ENCODE data around the gene ATF6. TPM values are rescaled to one million over a fixed set of nuclear protein-coding genes. Genes with fewer than 3 reads are reported as not detected.
A peak's percentile ranks its signal among the peaks of the same experiment; 100 is the strongest.
"Not testable (repeated sequence)": the region's sequence is repeated elsewhere in the genome, so short reads cannot be mapped to it uniquely, and the experiment has no call there.

ATF6 gene
- total RNA-seq, 1 experiment from 2014 or later = 23.5 TPM

- DNase-seq (ENCODE audit: low read depth) = not testable (repeated sequence)
Observed at GRCh38 chr1:161832299-161832907, 66.3 kb downstream of the ATF6 start.

DNA sequence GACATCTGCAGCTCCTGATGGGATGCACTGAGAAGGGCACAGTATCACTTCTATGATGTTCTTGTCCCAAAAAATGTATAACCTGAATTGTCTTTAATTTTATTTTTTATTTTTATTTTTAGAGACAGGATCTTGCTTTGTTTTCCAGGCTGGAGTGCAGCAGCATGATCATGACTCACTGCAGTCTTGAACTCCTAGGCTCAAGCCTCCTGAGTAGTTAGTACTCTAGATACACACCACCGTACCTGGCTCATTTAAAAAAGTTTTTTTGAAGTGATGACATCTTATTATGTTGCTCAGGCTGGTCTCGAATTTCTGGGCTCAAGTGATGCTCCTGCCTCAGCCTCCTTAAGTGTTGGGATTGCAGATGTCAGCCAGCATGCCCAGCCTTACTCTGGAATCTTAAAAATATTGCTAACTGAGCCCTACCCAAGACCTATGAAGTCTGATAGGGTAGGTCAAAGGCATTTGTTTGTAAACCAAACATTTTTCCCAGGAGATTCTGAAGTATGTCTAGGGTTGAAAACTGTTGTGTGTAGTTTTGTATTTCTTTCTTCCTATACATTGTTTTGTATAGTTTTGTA is 68.9 kb downstream of the ATF6 start:
- DNase-seq (ENCODE audit: low read depth) = no peak

- no peak for DNase-seq (ENCODE audit: low read depth)
Observed at GRCh38 chr1:161836018-161836417, 69.9 kb downstream of the ATF6 start.

DNA sequence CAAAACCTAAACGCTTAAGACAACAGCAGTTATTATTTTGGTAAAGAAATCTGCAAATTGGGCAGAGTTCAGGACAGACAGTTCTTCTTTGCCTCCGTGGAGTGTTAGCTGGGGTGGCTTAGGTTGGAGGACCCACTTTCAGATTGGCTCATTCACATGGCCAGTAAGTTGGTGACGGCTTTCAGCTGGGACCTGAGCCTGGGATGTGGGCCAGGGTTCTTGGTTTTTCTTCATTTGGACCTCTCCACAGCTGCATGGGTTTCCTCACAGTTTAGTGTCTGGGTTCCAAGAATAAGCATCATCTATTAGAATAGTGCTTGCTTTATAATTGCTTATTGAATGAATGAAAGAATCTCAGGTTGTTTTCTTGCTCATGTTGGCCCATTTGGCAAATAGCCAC is 72.2 kb downstream of the ATF6 start:
- no peak for DNase-seq (ENCODE audit: low read depth)

DNA sequence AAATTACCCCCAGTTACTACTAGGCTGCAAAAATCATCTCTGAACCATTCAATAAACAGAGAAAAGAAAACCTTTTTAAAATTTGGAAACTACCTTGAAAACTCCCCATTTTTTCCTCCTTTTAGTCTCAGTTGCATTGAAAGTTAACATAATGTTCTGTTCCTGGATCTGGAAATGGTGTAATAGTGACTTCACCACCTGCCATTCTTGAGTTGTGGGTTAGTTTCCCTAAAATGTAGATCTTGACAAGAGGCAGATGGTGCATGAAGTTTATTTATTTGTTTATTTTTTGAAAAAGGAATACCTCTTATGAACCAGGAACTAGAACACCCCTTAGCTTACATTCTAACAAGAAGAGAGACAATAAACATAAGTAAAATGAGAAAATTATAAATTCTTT is 72.8 kb downstream of the ATF6 start:
- DNase-seq (ENCODE audit: low read depth) = no peak

DNA sequence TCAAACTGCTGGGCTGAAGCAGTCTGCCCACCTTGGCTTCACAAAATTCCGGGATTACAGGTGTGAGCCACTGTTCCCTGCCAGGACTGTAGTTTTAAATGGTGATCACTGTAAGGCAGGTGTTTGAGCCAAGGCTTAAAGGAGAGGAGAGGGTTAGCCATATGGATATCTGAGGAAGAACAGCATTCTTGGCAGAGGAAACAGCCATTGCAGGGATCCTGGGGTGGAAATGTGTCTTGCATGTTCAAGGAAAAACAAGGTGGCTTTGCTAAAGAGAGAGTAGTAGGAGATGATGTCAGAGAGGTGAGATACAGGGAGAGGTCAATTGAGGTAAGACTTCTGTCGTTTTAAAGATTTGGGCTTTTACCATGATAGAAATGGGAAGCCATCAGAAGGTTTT is 73.5 kb downstream of the ATF6 start:
- DNase-seq (ENCODE audit: low read depth) = no peak

DNA sequence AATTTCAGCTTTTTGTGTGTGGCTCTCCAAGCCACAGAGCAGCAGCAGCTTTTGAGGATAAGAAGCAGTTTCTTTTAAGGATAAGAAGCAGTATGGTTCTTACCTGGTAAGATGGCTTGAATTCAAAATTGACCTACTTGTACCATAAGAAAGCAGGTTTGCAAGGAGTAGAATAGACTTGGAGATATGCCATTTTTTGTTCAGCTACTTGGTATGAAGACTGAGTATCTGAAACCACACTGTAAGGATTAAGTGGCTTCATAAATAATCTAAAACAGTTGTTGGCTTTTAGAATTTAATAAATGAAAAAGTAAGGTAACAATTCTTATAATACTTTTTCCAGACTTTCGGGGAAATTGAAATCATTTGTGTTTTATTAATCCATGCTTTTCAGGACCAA is 74.2 kb downstream of the ATF6 start:
- DNase-seq (ENCODE audit: low read depth) = no peak

- DNase-seq (ENCODE audit: low read depth) = no peak
Observed at GRCh38 chr1:161843156-161843555, 77.0 kb downstream of the ATF6 start.

GRCh38 chr1:161844696-161845095 is 78.6 kb downstream of the ATF6 start:
- no peak for DNase-seq (ENCODE audit: low read depth)

GRCh38 chr1:161848676-161849075 is 82.6 kb downstream of the ATF6 start:
- no peak for DNase-seq (ENCODE audit: low read depth)

DNA sequence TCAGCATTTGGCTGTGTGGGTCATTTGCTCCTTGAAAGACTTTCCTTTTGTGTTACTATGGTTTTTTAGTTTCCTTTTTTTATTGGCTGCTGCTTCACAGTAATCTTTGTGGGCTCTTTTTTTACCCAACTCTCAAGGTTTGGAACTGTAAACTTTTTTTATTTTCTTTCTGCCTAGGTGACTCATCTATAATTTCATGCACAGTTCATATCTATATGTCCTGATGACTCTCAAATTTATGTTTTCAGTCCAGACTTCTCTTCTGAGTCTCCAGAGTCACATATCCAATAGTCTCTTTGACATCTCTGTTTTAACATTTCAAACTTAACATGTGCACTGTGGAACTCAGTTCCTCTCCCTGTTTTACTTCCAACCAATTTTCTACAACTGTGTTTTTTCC is 83.4 kb downstream of the ATF6 start:
- no peak for DNase-seq (ENCODE audit: low read depth)

DNA sequence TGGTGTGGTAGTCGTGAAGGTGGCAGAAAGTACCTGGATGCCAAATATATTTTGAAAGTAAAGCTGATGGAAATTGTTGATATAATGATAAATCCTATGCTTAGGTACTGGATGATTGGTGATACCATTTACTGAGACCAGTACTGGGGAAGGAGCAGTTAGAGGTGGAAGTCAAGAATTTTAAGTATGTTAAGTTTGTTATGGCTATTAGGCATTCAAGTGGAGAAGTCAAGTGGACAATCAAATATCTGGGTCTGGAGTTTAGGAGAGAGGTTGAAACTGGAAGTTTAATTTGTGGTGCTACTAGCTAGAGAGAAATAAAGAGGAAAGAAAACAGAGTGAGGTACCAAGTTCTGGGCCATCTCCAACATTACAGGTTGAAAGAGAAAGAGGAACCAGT is 89.1 kb downstream of the ATF6 start:
- DNase-seq (ENCODE audit: low read depth) = no peak

DNA sequence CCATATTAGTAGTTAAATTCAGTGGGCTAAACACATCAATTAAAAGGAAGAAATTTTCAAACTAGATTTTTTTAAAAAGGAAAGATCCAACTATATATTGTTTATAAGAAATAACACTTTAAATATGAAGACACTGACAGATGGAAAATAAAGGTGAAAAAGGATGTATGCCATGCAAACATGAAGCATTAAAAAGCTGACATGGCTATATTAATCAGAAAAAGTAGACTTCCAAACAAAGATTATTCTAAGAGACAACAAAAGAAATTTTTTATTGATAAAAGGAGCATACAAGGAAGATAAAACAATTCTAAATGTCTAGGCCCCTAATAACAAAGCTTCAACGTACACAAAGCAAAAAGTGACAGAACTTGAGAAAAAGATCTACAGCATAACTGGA is 92.2 kb downstream of the ATF6 start:
- DNase-seq (ENCODE audit: low read depth) = no peak

DNA sequence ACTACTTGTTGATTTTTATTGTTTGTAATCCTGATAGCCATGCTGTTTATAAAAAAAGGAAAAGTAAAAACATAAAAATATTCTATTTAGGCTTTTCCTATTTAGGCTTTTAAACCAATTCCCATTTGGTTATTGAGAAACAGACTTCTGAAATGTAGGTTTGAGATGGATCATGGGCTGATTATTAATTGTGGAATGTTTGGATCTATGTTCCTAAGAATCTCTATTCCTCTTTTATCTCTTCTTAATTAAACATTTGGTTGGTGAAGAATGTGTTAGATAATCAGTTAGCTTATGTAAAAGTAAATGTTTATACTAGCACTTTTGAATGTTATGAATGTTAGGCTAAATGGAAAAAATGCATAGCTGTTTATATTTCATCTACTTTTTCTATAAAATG is 97.4 kb downstream of the ATF6 start:
- DNase-seq (ENCODE audit: low read depth) = no peak

DNA sequence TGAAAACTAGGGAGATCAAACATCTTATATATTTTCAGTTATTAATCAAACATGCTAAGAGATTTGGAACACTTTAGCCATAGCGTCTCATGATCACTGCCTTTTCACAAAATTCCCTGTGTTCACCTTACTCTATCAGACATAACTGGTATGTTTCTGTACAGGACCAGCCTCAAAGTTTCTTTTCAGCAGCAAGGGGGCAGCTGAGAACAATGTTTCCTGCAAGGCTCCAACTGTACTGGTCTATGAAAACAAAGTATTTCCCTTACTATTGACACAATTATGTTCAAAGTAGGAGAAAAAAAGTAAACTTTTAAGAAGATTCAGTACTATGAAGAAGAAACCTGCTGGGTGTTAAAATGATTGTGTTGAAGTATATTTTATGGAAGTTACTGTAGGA is 98.5 kb downstream of the ATF6 start:
- DNase-seq (ENCODE audit: low read depth) = no peak

DNA sequence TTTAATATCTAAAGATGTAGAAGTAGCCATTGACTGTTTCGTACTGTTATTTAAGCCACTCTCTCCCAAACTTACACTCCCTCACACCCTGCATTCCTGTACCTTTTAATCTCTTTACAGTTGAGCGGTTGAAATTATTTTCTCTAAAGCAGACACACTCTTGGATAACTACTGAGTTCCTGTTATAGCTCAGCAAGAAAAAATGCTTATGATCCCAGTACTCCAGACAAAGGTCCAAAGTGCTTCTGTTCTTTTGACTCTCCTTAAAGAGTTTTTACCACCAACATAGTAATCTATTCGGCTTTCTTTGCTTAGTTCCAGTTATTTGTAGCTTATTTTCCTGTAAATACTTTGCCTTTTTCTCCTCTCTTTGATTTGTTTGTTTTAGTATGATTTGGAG is 100.1 kb downstream of the ATF6 start:
- DNase-seq (ENCODE audit: low read depth) = no peak

- no peak for DNase-seq (ENCODE audit: low read depth)
Observed at GRCh38 chr1:161868832-161869231, 102.7 kb downstream of the ATF6 start.

DNA sequence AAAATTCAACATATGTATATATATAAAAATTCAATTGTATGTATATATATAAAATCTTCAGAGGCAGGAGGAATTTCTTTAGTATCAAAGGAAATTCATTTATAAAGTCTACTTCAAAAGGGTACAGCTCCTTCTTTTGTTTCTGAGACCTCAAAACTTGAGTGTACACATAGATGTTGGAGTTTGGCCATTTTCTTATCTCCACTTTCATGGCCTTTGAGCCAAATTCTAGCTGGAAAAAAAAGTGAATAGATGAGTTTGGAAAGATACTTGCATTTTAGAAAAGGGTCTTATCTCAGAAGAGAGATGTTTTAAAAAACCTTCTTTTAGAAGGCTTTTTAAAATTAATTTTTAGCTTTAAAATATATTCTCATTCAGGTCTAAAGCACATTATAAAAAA is 103.2 kb downstream of the ATF6 start:
- DNase-seq (ENCODE audit: low read depth) = no peak

DNA sequence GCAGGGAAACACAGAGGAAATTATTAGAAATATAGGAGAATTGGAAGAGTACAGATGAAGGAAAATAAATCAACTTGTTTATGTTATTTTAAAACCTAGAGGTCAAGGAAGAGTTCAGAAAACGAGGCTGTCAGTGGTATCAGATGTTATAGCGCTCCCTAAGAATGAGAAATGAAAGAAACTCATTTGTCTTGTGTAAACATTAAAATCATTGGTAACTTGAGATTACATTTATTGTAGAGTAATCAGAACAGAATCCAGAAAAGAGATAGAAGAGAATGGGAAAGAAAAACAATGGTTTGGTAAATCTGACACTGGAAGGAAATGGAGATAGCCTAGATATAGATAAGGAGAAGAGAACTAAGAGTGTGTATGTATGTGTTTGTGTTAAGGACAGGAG is 106.4 kb downstream of the ATF6 start:
- no peak for DNase-seq (ENCODE audit: low read depth)

DNA sequence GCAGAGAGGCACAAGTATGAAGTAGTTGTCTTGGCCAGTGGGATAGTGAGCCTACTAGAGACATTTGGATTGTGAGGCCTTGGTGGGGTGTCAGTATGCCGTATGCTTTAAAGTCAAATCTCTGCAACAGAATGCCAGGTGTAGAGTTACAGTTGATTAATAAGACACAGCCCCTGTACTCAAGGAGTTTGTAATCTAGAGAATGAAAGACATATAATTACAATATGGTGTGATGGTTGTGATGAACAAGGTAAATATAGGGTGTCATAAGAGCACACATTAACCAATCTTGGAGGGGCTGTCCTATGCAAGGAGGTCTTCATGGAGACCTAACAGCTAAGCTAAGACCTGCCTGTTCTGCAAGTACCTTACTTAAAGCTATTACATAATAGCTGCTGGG is 113.1 kb downstream of the ATF6 start:
- no peak for DNase-seq (ENCODE audit: low read depth)

DNA sequence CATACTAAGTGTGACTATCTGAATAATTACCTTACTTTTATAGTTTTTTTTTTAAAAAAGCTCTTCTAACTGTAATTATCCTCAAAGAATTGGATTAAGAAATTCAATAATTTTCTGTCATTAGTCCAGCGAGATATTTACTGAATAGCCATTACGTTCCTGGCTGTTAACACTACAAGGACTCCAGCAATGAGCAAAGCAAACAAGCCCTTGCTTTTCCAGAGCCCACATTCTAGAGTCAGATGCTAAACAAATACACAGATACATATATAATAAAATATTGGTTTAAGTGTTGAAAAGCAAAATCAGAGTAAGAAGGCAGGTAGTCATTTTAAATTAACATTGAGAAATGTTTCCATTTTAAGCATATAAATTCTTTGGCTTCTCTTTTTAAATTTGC is 118.4 kb downstream of the ATF6 start:
- no peak for DNase-seq (ENCODE audit: low read depth)

- DNase-seq (ENCODE audit: low read depth) = peak; percentile 11
Observed at GRCh38 chr1:161885003-161885402, 118.9 kb downstream of the ATF6 start.

DNA sequence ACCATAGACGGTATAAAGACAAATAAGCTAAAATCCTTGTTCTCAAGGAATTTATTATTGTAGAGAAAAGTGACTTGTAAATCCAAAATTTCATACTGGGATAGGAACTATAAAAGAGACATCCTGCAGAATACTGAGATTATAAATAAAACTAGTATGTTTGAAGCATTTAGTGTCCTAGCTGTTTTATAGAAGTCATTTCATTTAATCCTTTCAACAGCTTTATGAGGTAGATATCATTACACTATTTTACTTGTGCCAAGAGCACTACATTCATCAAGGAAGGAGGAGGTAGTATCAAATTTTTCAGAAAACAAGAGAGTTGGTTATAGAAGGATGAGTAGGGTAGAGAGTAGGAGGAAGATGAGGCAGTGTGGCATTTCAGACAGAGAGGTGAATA is 119.6 kb downstream of the ATF6 start:
- no peak for DNase-seq (ENCODE audit: low read depth)

- no peak for DNase-seq (ENCODE audit: low read depth)
Observed at GRCh38 chr1:161886589-161886988, 120.5 kb downstream of the ATF6 start.

Data from Daoy (cell line).